Osteocyte (in vitro differentiated cells): ENCODE measurements around the gene RIMKLB. TPM values are rescaled to one million over a fixed set of nuclear protein-coding genes. Genes with fewer than 3 reads are reported as not detected.

Experiments used
- DNase-seq: peaks from one replicate; pipeline ENCODE4 v3.0.0; 2021; ENCODE audit warnings: mixed read lengths; ENCODE audit not compliant: unreplicated experiment; ENCODE audit errors: extremely low spot score
- H3K27ac Mint-ChIP-seq: one replicate; pipeline ENCODE4 v1.8.0; 2021; ENCODE audit warnings: mild to moderate bottlenecking, mixed read lengths; ENCODE audit not compliant: unreplicated experiment
- H3K27me3 Mint-ChIP-seq: one replicate; pipeline ENCODE4 v1.8.0; 2021; ENCODE audit warnings: mixed read lengths; ENCODE audit not compliant: unreplicated experiment
- H3K36me3 Mint-ChIP-seq: one replicate; pipeline ENCODE4 v1.8.0; 2021; ENCODE audit warnings: mixed read lengths; ENCODE audit not compliant: unreplicated experiment
- H3K4me1 Mint-ChIP-seq: one replicate; pipeline ENCODE4 v1.8.0; 2021; ENCODE audit warnings: mixed read lengths; ENCODE audit not compliant: unreplicated experiment
- H3K4me3 Mint-ChIP-seq: one replicate; pipeline ENCODE4 v1.8.0; 2021; ENCODE audit warnings: mild to moderate bottlenecking, moderate library complexity, mixed read lengths; ENCODE audit not compliant: unreplicated experiment
- H3K9me3 Mint-ChIP-seq: one replicate; pipeline ENCODE4 v1.8.0; 2021; ENCODE audit warnings: mixed read lengths; ENCODE audit not compliant: unreplicated experiment
- CTCF ChIP-seq: fragments of 200-600 bp; sonication (generic); IDR thresholded peaks from 2 replicates; pipeline ENCODE4 v1.5.0; 2021; ENCODE audit warnings: antibody characterized with exemption, mild to moderate bottlenecking, moderate library complexity
- total RNA-seq: library from RNA; stranded (reverse); gene quantifications from 2 replicates; pipeline ENCODE4 v1.2.1, GENCODE V29; 2021

Gene RIMKLB
- total RNA-seq, 1 donor from 2014 or later = 32.5 TPM

- Mint-ChIP-seq H3K27ac (no peak overlapping the region), H3K4me3 (no peak overlapping the region), H3K4me1 (peaks cover 2% of the 10 kb centered on the region), H3K9me3 (no peaks in the 10 kb centered on the region), H3K36me3 (no peaks in the 10 kb centered on the region), H3K27me3 (peaks cover 14% of the 10 kb centered on the region)
- no peak for TF ChIP-seq CTCF
- DNase-seq = no peak
Observed at GRCh38 chr12:8668441-8668840, 29.4 kb upstream of the RIMKLB start.

GRCh38 chr12:8672381-8672780 is 25.4 kb upstream of the RIMKLB start:
- H3K27me3 Mint-ChIP-seq = peaks cover 10% of the 10 kb centered on the region
- H3K36me3 Mint-ChIP-seq = no peaks in the 10 kb centered on the region
- no peaks in the 10 kb centered on the region for H3K9me3 Mint-ChIP-seq
- H3K27ac Mint-ChIP-seq = no peak overlapping the region
- H3K4me1 Mint-ChIP-seq = no peaks in the 10 kb centered on the region
- DNase-seq = no peak
- no peak overlapping the region for H3K4me3 Mint-ChIP-seq
- TF ChIP-seq CTCF = no peak

- H3K27me3 Mint-ChIP-seq = peaks cover 8% of the 10 kb centered on the region
- H3K4me3 Mint-ChIP-seq = no peak overlapping the region
- no peak overlapping the region for H3K27ac Mint-ChIP-seq
- DNase-seq = no peak
- H3K4me1 Mint-ChIP-seq = no peaks in the 10 kb centered on the region
- H3K36me3 Mint-ChIP-seq = no peaks in the 10 kb centered on the region
- H3K9me3 Mint-ChIP-seq = no peaks in the 10 kb centered on the region
- no peak for TF ChIP-seq CTCF
Observed at GRCh38 chr12:8675591-8676036, 22.2 kb upstream of the RIMKLB start.

- H3K36me3 Mint-ChIP-seq = no peaks in the 10 kb centered on the region
- no peak for DNase-seq
- no peak overlapping the region for H3K27ac Mint-ChIP-seq
- H3K4me1 Mint-ChIP-seq = peaks cover 7% of the 10 kb centered on the region
- no peak for TF ChIP-seq CTCF
- H3K4me3 Mint-ChIP-seq = no peak overlapping the region
- no peaks in the 10 kb centered on the region for H3K9me3 Mint-ChIP-seq
- peaks cover 8% of the 10 kb centered on the region for H3K27me3 Mint-ChIP-seq
Observed at GRCh38 chr12:8676651-8677050, 21.1 kb upstream of the RIMKLB start.

- Mint-ChIP-seq H3K27ac (no peak overlapping the region), H3K36me3 (no peaks in the 10 kb centered on the region), H3K27me3 (peaks cover 5% of the 10 kb centered on the region), H3K4me1 (peaks cover 12% of the 10 kb centered on the region), H3K4me3 (no peak overlapping the region), H3K9me3 (no peaks in the 10 kb centered on the region)
- DNase-seq = no peak
- no peak for TF ChIP-seq CTCF
Observed at GRCh38 chr12:8677362-8677761, 20.4 kb upstream of the RIMKLB start.
